ENCODE measurements around the gene EPS15. TPM values are rescaled to one million over a fixed set of nuclear protein-coding genes. Genes with fewer than 3 reads are reported as not detected.

EPS15 gene
- total and polyA plus RNA-seq, 10 of the 15 experiments (the other 5 are each of a cell fraction or from before 2014, with no cell fraction given), result 24.7 to 87.8 (median 56.3) TPM

DNA sequence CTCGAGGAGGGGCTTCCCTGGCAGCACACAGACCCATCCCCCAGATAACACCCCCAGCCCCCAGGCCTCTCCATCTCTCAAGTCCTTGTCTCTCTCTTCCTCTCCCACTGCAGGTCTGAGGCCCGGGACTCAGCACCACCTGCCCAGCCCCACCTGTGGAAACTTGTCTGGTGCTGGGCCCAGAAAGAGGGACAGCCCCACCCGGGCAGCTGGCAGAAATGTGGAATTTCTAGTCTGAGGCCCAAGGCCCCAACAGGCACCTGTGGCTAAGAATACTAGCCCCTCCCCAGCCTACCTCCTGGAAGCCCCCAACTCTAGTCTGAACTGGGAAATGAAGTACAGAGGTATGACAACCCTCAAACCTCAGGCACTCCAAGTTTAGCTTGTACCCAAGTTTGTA lies 204.1 kb downstream of the EPS15 start (continued):
- TF ChIP-seq, protein P1, sequence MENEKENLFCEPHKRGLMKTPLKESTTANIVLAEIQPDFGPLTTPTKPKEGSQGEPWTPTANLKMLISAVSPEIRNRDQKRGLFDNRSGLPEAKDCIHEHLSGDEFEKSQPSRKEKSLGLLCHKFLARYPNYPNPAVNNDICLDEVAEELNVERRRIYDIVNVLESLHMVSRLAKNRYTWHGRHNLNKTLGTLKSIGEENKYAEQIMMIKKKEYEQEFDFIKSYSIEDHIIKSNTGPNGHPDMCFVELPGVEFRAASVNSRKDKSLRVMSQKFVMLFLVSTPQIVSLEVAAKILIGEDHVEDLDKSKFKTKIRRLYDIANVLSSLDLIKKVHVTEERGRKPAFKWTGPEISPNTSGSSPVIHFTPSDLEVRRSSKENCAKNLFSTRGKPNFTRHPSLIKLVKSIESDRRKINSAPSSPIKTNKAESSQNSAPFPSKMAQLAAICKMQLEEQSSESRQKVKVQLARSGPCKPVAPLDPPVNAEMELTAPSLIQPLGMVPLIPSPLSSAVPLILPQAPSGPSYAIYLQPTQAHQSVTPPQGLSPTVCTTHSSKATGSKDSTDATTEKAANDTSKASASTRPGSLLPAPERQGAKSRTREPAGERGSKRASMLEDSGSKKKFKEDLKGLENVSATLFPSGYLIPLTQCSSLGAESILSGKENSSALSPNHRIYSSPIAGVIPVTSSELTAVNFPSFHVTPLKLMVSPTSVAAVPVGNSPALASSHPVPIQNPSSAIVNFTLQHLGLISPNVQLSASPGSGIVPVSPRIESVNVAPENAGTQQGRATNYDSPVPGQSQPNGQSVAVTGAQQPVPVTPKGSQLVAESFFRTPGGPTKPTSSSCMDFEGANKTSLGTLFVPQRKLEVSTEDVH (IDR thresholded peaks at IDR 0.05; ENCODE audit: low read depth, partially characterized antibody), result no peak
- TF ChIP-seq ZNF622 (IDR thresholded peaks at IDR 0.05) (no peak), YY1 (IDR thresholded peaks at IDR 0.05; ENCODE audit: low read depth, low read length) (no peak)
- TF ChIP-seq, protein P2, sequence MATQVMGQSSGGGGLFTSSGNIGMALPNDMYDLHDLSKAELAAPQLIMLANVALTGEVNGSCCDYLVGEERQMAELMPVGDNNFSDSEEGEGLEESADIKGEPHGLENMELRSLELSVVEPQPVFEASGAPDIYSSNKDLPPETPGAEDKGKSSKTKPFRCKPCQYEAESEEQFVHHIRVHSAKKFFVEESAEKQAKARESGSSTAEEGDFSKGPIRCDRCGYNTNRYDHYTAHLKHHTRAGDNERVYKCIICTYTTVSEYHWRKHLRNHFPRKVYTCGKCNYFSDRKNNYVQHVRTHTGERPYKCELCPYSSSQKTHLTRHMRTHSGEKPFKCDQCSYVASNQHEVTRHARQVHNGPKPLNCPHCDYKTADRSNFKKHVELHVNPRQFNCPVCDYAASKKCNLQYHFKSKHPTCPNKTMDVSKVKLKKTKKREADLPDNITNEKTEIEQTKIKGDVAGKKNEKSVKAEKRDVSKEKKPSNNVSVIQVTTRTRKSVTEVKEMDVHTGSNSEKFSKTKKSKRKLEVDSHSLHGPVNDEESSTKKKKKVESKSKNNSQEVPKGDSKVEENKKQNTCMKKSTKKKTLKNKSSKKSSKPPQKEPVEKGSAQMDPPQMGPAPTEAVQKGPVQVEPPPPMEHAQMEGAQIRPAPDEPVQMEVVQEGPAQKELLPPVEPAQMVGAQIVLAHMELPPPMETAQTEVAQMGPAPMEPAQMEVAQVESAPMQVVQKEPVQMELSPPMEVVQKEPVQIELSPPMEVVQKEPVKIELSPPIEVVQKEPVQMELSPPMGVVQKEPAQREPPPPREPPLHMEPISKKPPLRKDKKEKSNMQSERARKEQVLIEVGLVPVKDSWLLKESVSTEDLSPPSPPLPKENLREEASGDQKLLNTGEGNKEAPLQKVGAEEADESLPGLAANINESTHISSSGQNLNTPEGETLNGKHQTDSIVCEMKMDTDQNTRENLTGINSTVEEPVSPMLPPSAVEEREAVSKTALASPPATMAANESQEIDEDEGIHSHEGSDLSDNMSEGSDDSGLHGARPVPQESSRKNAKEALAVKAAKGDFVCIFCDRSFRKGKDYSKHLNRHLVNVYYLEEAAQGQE (IDR thresholded peaks at IDR 0.05; ENCODE audit: low read depth, low read length), result no peak
